ENCODE data around the gene GABRB3.

GRCh38 chr15:26615188-26615926, 157.5 kb downstream of the GABRB3 start:
- TF ChIP-seq CTCF (IDR thresholded peaks at IDR 0.05), result no peak
- no peak for TF ChIP-seq EZH2 (IDR thresholded peaks at IDR 0.05)

Measured in neural progenitor cell (in vitro differentiated cells).